Trophoblast cell (in vitro differentiated cells and primary cell): ENCODE data around the gene ARF5. TPM values are rescaled to one million over a fixed set of nuclear protein-coding genes. Genes with fewer than 3 reads are reported as not detected.
"Not testable (repeated sequence)": the region's sequence is repeated elsewhere in the genome, so short reads cannot be mapped to it uniquely, and the experiment has no call there.

ENCODE experiments used
- DNase-seq, 2 donors: peaks; one replicate each; pipeline ENCODE4 v3.0.0-alpha.2; 2016
- H2AFZ ChIP-seq: 2 replicates; pipeline ENCODE4 v1.6.1; 2013; ENCODE audit warnings: low read length, moderate library complexity, mild to moderate bottlenecking; ENCODE audit not compliant: insufficient read depth, poor library complexity
- H2AK5ac ChIP-seq: 2 replicates; pipeline ENCODE4 v1.6.1; 2013; ENCODE audit warnings: mild to moderate bottlenecking, low read length
- H2BK120ac ChIP-seq: 2 replicates; pipeline ENCODE4 v1.6.1; 2013; ENCODE audit warnings: low read length, mild to moderate bottlenecking, moderate library complexity; ENCODE audit not compliant: insufficient read depth, poor library complexity
- H2BK12ac ChIP-seq: 2 replicates; pipeline ENCODE4 v1.6.1; 2013; ENCODE audit warnings: mild to moderate bottlenecking, low read length, moderate library complexity
- H2BK5ac ChIP-seq: 2 replicates; pipeline ENCODE4 v1.6.1; 2013; ENCODE audit warnings: low read length, low read depth, moderate library complexity, mild to moderate bottlenecking; ENCODE audit not compliant: poor library complexity
- H3K14ac ChIP-seq: 2 replicates; pipeline ENCODE4 v1.6.1; 2013; ENCODE audit warnings: mild to moderate bottlenecking, low read length
- H3K18ac ChIP-seq: 2 replicates; pipeline ENCODE4 v1.6.1; 2013; ENCODE audit warnings: mild to moderate bottlenecking, low read length
- H3K23ac ChIP-seq: 2 replicates; pipeline ENCODE4 v1.6.1; 2013; ENCODE audit warnings: low read length
- H3K27ac ChIP-seq: 2 replicates; pipeline ENCODE4 v1.5.1; 2013; ENCODE audit warnings: low read depth, mild to moderate bottlenecking, inconsistent platforms, low read length, moderate library complexity
- H3K27me3 ChIP-seq: 2 replicates; pipeline ENCODE4 v1.6.1; 2013; ENCODE audit warnings: inconsistent platforms, mild to moderate bottlenecking, low read length, moderate library complexity; ENCODE audit not compliant: insufficient read depth
- H3K36me3 ChIP-seq, 2 experiments: 1 replicate in 1 of 2; 2 replicates in 1 of 2; pipeline ENCODE4 v1.6.1; 2013; ENCODE audit warnings: low read length in 2 of 2, mild to moderate bottlenecking in 2 of 2, moderate library complexity in 1 of 2; ENCODE audit not compliant: insufficient read depth in 2 of 2, control insufficient read depth in 1 of 2
- H3K4ac ChIP-seq: 2 replicates; pipeline ENCODE4 v1.6.1; 2013; ENCODE audit warnings: low read depth, mild to moderate bottlenecking, low read length, moderate library complexity
- H3K4me1 ChIP-seq, 2 experiments: 1 replicate in 1 of 2; 2 replicates in 1 of 2; pipeline ENCODE4 v1.6.1; 2013; ENCODE audit warnings: low read length in 2 of 2, mild to moderate bottlenecking in 2 of 2, moderate library complexity in 1 of 2; ENCODE audit not compliant: insufficient read depth in 2 of 2, control insufficient read depth in 1 of 2
- H3K4me2 ChIP-seq: 2 replicates; pipeline ENCODE4 v1.6.1; 2013; ENCODE audit warnings: inconsistent platforms, mild to moderate bottlenecking, low read length, moderate library complexity
- H3K4me3 ChIP-seq: 2 replicates; pipeline ENCODE4 v1.5.1; 2013; ENCODE audit warnings: mild to moderate bottlenecking, low read depth, low read length, inconsistent platforms
- H3K79me1 ChIP-seq: one replicate; pipeline ENCODE4 v1.6.1; 2013; ENCODE audit warnings: low read length
- H3K79me2 ChIP-seq: 2 replicates; pipeline ENCODE4 v1.6.1; 2013; ENCODE audit warnings: low read length, mild to moderate bottlenecking; ENCODE audit not compliant: control insufficient read depth, insufficient read depth, poor library complexity
- H3K9ac ChIP-seq: 2 replicates; pipeline ENCODE4 v1.6.1; 2013; ENCODE audit warnings: mild to moderate bottlenecking, low read length
- H3K9me3 ChIP-seq: 2 replicates; pipeline ENCODE4 v1.6.1; 2013; ENCODE audit warnings: low read depth, mild to moderate bottlenecking, control low read depth, inconsistent platforms, low read length; ENCODE audit not compliant: insufficient read depth
- H4K12ac ChIP-seq: 2 replicates; pipeline ENCODE4 v1.6.1; 2013; ENCODE audit warnings: low read depth, mild to moderate bottlenecking, low read length, moderate library complexity
- H4K8ac ChIP-seq: 2 replicates; pipeline ENCODE4 v1.6.1; 2013; ENCODE audit warnings: low read depth, mild to moderate bottlenecking, low read length, moderate library complexity
- H4K91ac ChIP-seq: one replicate; pipeline ENCODE4 v1.6.1; 2013; ENCODE audit warnings: low read depth, mild to moderate bottlenecking, low read length, moderate library complexity
- WGBS: extraction: QIAGEN DNeasy Blood & Tissue Kit; methylation state at CpG from one replicate; pipeline ENCODE4 v1.1.7; 2013; ENCODE audit warnings: missing lambda C conversion rate; ENCODE audit not compliant: insufficient read length, insufficient coverage; ENCODE audit errors: extremely low coverage; 5-methylcytosine and 5-hydroxymethylcytosine counted together
- polyA plus RNA-seq: library from polyadenylated mRNA; stranded (reverse); fragments of 200-250 nt; gene quantifications from 2 replicates; pipeline ENCODE4 v1.2.3, GENCODE V29; 2013

Gene ARF5
- 131 and 139 TPM in 2 replicates for polyA plus RNA-seq

DNA sequence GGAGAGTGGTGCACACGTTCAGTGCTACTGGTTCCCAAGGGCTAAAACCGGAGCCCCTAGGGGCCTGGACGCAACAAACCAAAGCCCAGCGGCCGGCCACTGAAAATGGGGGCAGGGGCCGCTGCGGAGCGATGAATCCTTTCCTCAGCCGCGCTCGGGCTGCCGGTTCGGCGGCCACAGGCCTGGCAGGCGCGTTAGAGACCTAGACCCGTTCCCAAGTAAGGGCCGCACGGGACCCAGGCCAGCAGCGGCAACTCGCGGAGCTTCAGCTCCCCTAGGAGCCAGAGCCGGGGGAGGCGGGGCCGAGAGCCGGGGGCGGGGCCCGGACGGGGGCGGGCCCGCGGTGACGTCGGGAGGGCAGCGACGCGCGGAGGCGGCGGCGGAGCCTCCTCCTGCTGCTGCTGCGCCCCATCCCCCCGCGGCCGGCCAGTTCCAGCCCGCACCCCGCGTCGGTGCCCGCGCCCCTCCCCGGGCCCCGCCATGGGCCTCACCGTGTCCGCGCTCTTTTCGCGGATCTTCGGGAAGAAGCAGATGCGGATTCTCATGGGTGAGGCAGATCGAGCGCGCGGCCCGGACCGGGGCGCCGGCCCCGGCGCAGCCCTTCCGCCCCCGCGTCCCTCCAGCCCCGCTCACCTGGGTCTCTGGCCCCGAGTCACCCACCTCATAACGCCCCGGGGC, at the start of gene ARF5:
Gene ARF5 (plus strand): TSS at position 393 of the 678 bp plus-strand sequence. CDS start 88 bp downstream, at position 481.
- H3K14ac ChIP-seq, result peak within 1 kb of the TSS; percentile 88
- peak; percentile 76 to 89 for DNase-seq
- H3K23ac ChIP-seq, result no peak within 1 kb of the TSS
- H2AK5ac ChIP-seq, result peak within 1 kb of the TSS; percentile 38
- H2BK120ac ChIP-seq, result peak within 1 kb of the TSS; percentile 85
- H2BK12ac ChIP-seq, result no peak within 1 kb of the TSS
- H3K4ac ChIP-seq, result peak within 1 kb of the TSS; percentile 76
- H4K12ac ChIP-seq, result peak within 1 kb of the TSS; percentile 81
- H2AFZ ChIP-seq, result peak within 1 kb of the TSS; percentile 80
- H3K79me2 ChIP-seq, result peaks cover 14% of the 10 kb centered on the region
- H3K36me3 ChIP-seq, result peaks cover 13 to 17% of the 10 kb centered on the region in 2 experiments
- peak within 1 kb of the TSS; percentile 90 for H3K4me3 ChIP-seq
- peak within 1 kb of the TSS; percentile 87 for H3K18ac ChIP-seq
- H2BK5ac ChIP-seq, result peak within 1 kb of the TSS; percentile 65
- peak within 1 kb of the TSS; percentile 91 for H4K8ac ChIP-seq
- peak within 1 kb of the TSS; percentile 36 for H3K27ac ChIP-seq
- H3K79me1 ChIP-seq, result peaks cover 16% of the 10 kb centered on the region
- peaks cover 23 to 29% of the 10 kb centered on the region in 2 experiments for H3K4me1 ChIP-seq
- H3K4me2 ChIP-seq, result peak within 1 kb of the TSS; percentile 89
- H4K91ac ChIP-seq, result peak within 1 kb of the TSS; percentile 87
- H3K27me3 ChIP-seq, result no peaks in the 10 kb centered on the region
- WGBS, result no CpG with 5 or more reads among the region's 77 CpGs
- peak within 1 kb of the TSS; percentile 83 for H3K9ac ChIP-seq
- H3K9me3 ChIP-seq, result no peaks in the 10 kb centered on the region

- no peaks in the 10 kb centered on the region for H3K27me3 ChIP-seq
- H3K18ac ChIP-seq, result no peak overlapping the region
- H2BK5ac ChIP-seq, result no peak overlapping the region
- no peaks in the 10 kb centered on the region for H3K4me1 ChIP-seq
- no peak for DNase-seq
- H2BK12ac ChIP-seq, result no peak overlapping the region
- H4K91ac ChIP-seq, result no peak overlapping the region
- H3K79me2 ChIP-seq, result no peaks in the 10 kb centered on the region
- no peak overlapping the region for H3K27ac ChIP-seq
- H3K14ac ChIP-seq, result no peak overlapping the region
- H3K36me3 ChIP-seq, result no peaks in the 10 kb centered on the region
- no peaks in the 10 kb centered on the region for H3K79me1 ChIP-seq
- no peak overlapping the region for H2AFZ ChIP-seq
- no CpG with 5 or more reads among the region's 9 CpGs for WGBS
- no peaks in the 10 kb centered on the region for H3K9me3 ChIP-seq
- no peak overlapping the region for H3K4me3 ChIP-seq
- H3K4ac ChIP-seq, result no peak overlapping the region
- no peak overlapping the region for H4K12ac ChIP-seq
- H3K23ac ChIP-seq, result no peak overlapping the region
- H2BK120ac ChIP-seq, result no peak overlapping the region
- H2AK5ac ChIP-seq, result no peak overlapping the region
- peak overlapping the region; percentile 50 for H3K9ac ChIP-seq
- no peak overlapping the region for H4K8ac ChIP-seq
- no peak overlapping the region for H3K4me2 ChIP-seq
Observed at GRCh38 chr7:127539116-127539515, 49.1 kb upstream of the ARF5 start.

- not testable (repeated sequence) for H3K4me2 ChIP-seq, H2BK120ac ChIP-seq, H3K4me1 ChIP-seq, H2AK5ac ChIP-seq, H2BK5ac ChIP-seq, H4K8ac ChIP-seq, H3K23ac ChIP-seq, H3K14ac ChIP-seq, H2BK12ac ChIP-seq, H3K9ac ChIP-seq, H2AFZ ChIP-seq, H4K91ac ChIP-seq, H3K27ac ChIP-seq, H3K4me3 ChIP-seq, H3K36me3 ChIP-seq, H3K79me1 ChIP-seq, H3K27me3 ChIP-seq, H3K4ac ChIP-seq, H4K12ac ChIP-seq, H3K9me3 ChIP-seq, H3K18ac ChIP-seq, H3K79me2 ChIP-seq
- DNase-seq, result peak; percentile 58 to 77
- no CpG with 5 or more reads among the region's 10 CpGs for WGBS
Observed at GRCh38 chr7:127540461-127540860, 47.8 kb upstream of the ARF5 start.

- H3K79me1 ChIP-seq, result no peaks in the 10 kb centered on the region
- WGBS, result no CpG with 5 or more reads among the region's 4 CpGs
- no peak overlapping the region for H3K23ac ChIP-seq
Observed at GRCh38 chr7:127541548-127541947, 46.7 kb upstream of the ARF5 start.

More at GRCh38 chr7:127541548-127541947, 46.7 kb upstream of the ARF5 start:
- H2BK12ac ChIP-seq, result no peak overlapping the region
- no peak overlapping the region for H3K14ac ChIP-seq
- peaks cover 10% of the 10 kb centered on the region for H3K9me3 ChIP-seq
- H3K36me3 ChIP-seq, result no peaks in the 10 kb centered on the region
- no peak overlapping the region for H3K4me3 ChIP-seq
- no peak overlapping the region for H2AFZ ChIP-seq
- no peaks in the 10 kb centered on the region for H3K27me3 ChIP-seq
- no peak overlapping the region for H4K12ac ChIP-seq
- H4K91ac ChIP-seq, result no peak overlapping the region
- no peak overlapping the region for H3K4ac ChIP-seq
- no peak overlapping the region for H2AK5ac ChIP-seq
- DNase-seq, result no peak
- H2BK120ac ChIP-seq, result no peak overlapping the region
- no peak overlapping the region for H2BK5ac ChIP-seq
- H3K4me2 ChIP-seq, result no peak overlapping the region
- no peak overlapping the region for H4K8ac ChIP-seq
- no peaks in the 10 kb centered on the region for H3K79me2 ChIP-seq
- no peak overlapping the region for H3K9ac ChIP-seq
- H3K27ac ChIP-seq, result no peak overlapping the region
- no peak overlapping the region for H3K18ac ChIP-seq
- H3K4me1 ChIP-seq, result no peaks in the 10 kb centered on the region
